Trophoblast cell (in vitro differentiated cells and primary cell): ENCODE results near the gene WDR82.

Experiments used
- DNase-seq, 2 donors: peaks; one replicate each; pipeline ENCODE4 v3.0.0-alpha.2; 2016
- H2AFZ ChIP-seq: 2 replicates; pipeline ENCODE4 v1.6.1; 2013; ENCODE audit warnings: low read length, moderate library complexity, mild to moderate bottlenecking; ENCODE audit not compliant: insufficient read depth, poor library complexity
- H2AK5ac ChIP-seq: 2 replicates; pipeline ENCODE4 v1.6.1; 2013; ENCODE audit warnings: mild to moderate bottlenecking, low read length
- H2BK120ac ChIP-seq: 2 replicates; pipeline ENCODE4 v1.6.1; 2013; ENCODE audit warnings: low read length, mild to moderate bottlenecking, moderate library complexity; ENCODE audit not compliant: insufficient read depth, poor library complexity
- H2BK12ac ChIP-seq: 2 replicates; pipeline ENCODE4 v1.6.1; 2013; ENCODE audit warnings: mild to moderate bottlenecking, low read length, moderate library complexity
- H2BK5ac ChIP-seq: 2 replicates; pipeline ENCODE4 v1.6.1; 2013; ENCODE audit warnings: low read length, low read depth, moderate library complexity, mild to moderate bottlenecking; ENCODE audit not compliant: poor library complexity
- H3K14ac ChIP-seq: 2 replicates; pipeline ENCODE4 v1.6.1; 2013; ENCODE audit warnings: mild to moderate bottlenecking, low read length
- H3K18ac ChIP-seq: 2 replicates; pipeline ENCODE4 v1.6.1; 2013; ENCODE audit warnings: mild to moderate bottlenecking, low read length
- H3K23ac ChIP-seq: 2 replicates; pipeline ENCODE4 v1.6.1; 2013; ENCODE audit warnings: low read length
- H3K27ac ChIP-seq: 2 replicates; pipeline ENCODE4 v1.5.1; 2013; ENCODE audit warnings: low read depth, mild to moderate bottlenecking, inconsistent platforms, low read length, moderate library complexity
- H3K27me3 ChIP-seq: 2 replicates; pipeline ENCODE4 v1.6.1; 2013; ENCODE audit warnings: inconsistent platforms, mild to moderate bottlenecking, low read length, moderate library complexity; ENCODE audit not compliant: insufficient read depth
- H3K36me3 ChIP-seq, 2 experiments: 1 replicate in 1 of 2; 2 replicates in 1 of 2; pipeline ENCODE4 v1.6.1; 2013; ENCODE audit warnings: low read length in 2 of 2, mild to moderate bottlenecking in 2 of 2, moderate library complexity in 1 of 2; ENCODE audit not compliant: insufficient read depth in 2 of 2, control insufficient read depth in 1 of 2
- H3K4ac ChIP-seq: 2 replicates; pipeline ENCODE4 v1.6.1; 2013; ENCODE audit warnings: low read depth, mild to moderate bottlenecking, low read length, moderate library complexity
- H3K4me1 ChIP-seq, 2 experiments: 1 replicate in 1 of 2; 2 replicates in 1 of 2; pipeline ENCODE4 v1.6.1; 2013; ENCODE audit warnings: low read length in 2 of 2, mild to moderate bottlenecking in 2 of 2, moderate library complexity in 1 of 2; ENCODE audit not compliant: insufficient read depth in 2 of 2, control insufficient read depth in 1 of 2
- H3K4me2 ChIP-seq: 2 replicates; pipeline ENCODE4 v1.6.1; 2013; ENCODE audit warnings: inconsistent platforms, mild to moderate bottlenecking, low read length, moderate library complexity
- H3K4me3 ChIP-seq: 2 replicates; pipeline ENCODE4 v1.5.1; 2013; ENCODE audit warnings: mild to moderate bottlenecking, low read depth, low read length, inconsistent platforms
- H3K79me1 ChIP-seq: one replicate; pipeline ENCODE4 v1.6.1; 2013; ENCODE audit warnings: low read length
- H3K79me2 ChIP-seq: 2 replicates; pipeline ENCODE4 v1.6.1; 2013; ENCODE audit warnings: low read length, mild to moderate bottlenecking; ENCODE audit not compliant: control insufficient read depth, insufficient read depth, poor library complexity
- H3K9ac ChIP-seq: 2 replicates; pipeline ENCODE4 v1.6.1; 2013; ENCODE audit warnings: mild to moderate bottlenecking, low read length
- H3K9me3 ChIP-seq: 2 replicates; pipeline ENCODE4 v1.6.1; 2013; ENCODE audit warnings: low read depth, mild to moderate bottlenecking, control low read depth, inconsistent platforms, low read length; ENCODE audit not compliant: insufficient read depth
- H4K12ac ChIP-seq: 2 replicates; pipeline ENCODE4 v1.6.1; 2013; ENCODE audit warnings: low read depth, mild to moderate bottlenecking, low read length, moderate library complexity
- H4K8ac ChIP-seq: 2 replicates; pipeline ENCODE4 v1.6.1; 2013; ENCODE audit warnings: low read depth, mild to moderate bottlenecking, low read length, moderate library complexity
- H4K91ac ChIP-seq: one replicate; pipeline ENCODE4 v1.6.1; 2013; ENCODE audit warnings: low read depth, mild to moderate bottlenecking, low read length, moderate library complexity
- WGBS: extraction: QIAGEN DNeasy Blood & Tissue Kit; methylation state at CpG from one replicate; pipeline ENCODE4 v1.1.7; 2013; ENCODE audit warnings: missing lambda C conversion rate; ENCODE audit not compliant: insufficient read length, insufficient coverage; ENCODE audit errors: extremely low coverage; 5-methylcytosine and 5-hydroxymethylcytosine counted together

The WDR82 gene

DNA sequence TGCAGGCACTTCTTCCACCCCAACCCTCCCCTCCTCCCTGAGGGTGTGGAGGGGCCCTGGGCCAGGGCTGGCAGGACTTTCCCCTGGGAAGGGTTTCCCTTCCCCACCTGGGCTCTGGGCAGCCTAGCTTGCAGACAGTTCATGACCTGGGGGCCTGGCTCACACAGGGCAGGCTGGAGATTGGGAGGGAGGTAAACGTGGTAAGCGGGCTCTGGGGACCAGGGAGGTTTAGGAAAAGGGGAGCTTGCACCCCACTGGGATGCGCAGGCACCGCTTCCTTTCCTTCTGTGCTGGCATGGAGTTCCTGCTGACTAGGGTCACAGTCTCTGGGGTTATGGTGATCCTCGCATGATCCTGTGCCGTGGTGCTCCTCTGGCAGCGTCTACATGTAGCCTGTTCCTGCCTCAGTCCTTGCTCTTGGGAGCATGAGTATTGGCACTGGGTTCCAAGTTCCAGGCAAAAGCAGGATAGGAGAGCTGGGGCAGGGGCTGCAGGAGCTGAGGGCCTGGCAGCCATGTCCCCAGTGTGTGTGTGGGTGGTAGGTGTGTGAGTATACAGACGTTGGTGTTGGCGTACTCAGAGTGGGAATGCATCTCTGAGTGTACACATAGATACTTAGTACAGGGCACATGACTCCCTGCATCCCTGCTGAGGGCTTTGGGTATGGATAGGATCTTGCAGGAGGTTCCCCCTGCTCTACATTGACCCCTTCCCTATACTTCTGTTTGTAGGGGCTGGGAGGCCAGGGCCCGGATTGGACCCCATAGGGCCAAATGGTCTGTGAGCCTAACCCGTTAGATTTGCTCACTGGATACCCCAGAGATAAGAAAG, 16.1 kb upstream of the WDR82 start:
- no peak for DNase-seq
- no peak overlapping the region for H3K4ac ChIP-seq
- H3K79me2 ChIP-seq: no peaks in the 10 kb centered on the region
- no peak overlapping the region for H3K9ac ChIP-seq
- H4K91ac ChIP-seq: no peak overlapping the region
- H3K14ac ChIP-seq: no peak overlapping the region
- no peak overlapping the region for H2BK120ac ChIP-seq
- H4K8ac ChIP-seq: no peak overlapping the region
- no peak overlapping the region for H3K23ac ChIP-seq
- H2AFZ ChIP-seq: no peak overlapping the region
- no peak overlapping the region for H2BK5ac ChIP-seq
- no peak overlapping the region for H4K12ac ChIP-seq
- no peaks in the 10 kb centered on the region for H3K27me3 ChIP-seq
- no peak overlapping the region for H3K4me2 ChIP-seq
- no peaks in the 10 kb centered on the region for H3K9me3 ChIP-seq
- no CpG with 5 or more reads among the region's 11 CpGs for WGBS
- no peak overlapping the region for H2BK12ac ChIP-seq
- H3K18ac ChIP-seq: no peak overlapping the region
- H3K4me3 ChIP-seq: no peak overlapping the region
- H3K36me3 ChIP-seq: peaks cover 2 to 10% of the 10 kb centered on the region in 2 experiments
- peaks cover 10 to 11% of the 10 kb centered on the region in 2 experiments for H3K4me1 ChIP-seq
- H3K27ac ChIP-seq: no peak overlapping the region
- H2AK5ac ChIP-seq: no peak overlapping the region
- peaks cover 4% of the 10 kb centered on the region for H3K79me1 ChIP-seq

DNA sequence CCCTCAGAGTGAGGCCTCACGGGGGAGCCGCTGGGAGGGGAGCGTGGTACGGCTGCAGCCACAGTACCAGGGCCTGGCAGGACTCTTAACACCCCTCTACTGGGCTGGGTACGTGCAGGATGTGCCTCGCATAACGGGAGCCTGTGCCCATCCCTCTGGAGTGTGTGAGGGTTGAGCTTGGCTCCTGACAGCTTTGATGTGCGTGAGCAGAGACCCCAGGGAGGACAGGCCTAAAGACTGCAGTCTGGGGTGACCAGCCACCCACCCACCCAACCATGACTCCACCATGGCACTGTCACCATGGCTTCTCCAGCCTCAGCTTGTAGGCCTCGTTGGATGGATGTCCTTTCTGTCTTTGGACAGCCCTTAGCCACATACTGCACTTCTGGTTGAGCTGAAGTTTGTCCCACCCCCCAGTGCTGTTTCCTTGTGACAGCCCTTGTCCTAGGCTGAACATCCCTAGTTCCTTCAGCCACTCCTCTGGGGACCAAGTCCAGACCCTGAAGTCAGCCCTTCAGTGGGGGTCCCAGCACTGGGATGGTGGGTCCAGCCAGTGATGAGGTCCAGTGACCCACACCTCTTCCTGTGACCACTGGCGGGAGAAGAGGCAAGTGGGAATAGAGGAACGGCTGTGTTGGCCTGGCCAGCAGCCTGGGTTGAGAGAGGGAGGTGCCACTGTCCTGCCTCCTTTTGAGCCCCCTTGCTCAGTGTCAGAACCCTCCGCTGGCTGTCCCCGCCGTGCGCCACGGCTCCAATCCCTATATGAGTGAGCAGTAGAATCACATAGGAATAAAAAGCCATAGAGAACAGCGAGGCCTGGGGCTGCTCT, 15.3 kb upstream of the WDR82 start:
- Histone ChIP-seq H3K14ac (no peak overlapping the region), H3K23ac (no peak overlapping the region), H3K27me3 (no peaks in the 10 kb centered on the region), H3K9me3 (no peaks in the 10 kb centered on the region), H3K36me3 (peaks cover 2 to 10% of the 10 kb centered on the region in 2 experiments), H3K27ac (no peak overlapping the region), H3K4ac (no peak overlapping the region), H3K9ac (no peak overlapping the region), H2BK12ac (no peak overlapping the region), H3K4me1 (peaks cover 3 to 8% of the 10 kb centered on the region in 2 experiments), H4K12ac (no peak overlapping the region), H2AFZ (no peak overlapping the region), H3K4me3 (no peak overlapping the region), H4K91ac (no peak overlapping the region), H3K4me2 (no peak overlapping the region), H2BK5ac (no peak overlapping the region), H3K18ac (no peak overlapping the region), H2BK120ac (no peak overlapping the region), H2AK5ac (no peak overlapping the region), H4K8ac (no peak overlapping the region), H3K79me2 (no peaks in the 10 kb centered on the region), H3K79me1 (peaks cover 3% of the 10 kb centered on the region)
- no CpG with 5 or more reads among the region's 17 CpGs for WGBS
- no peak for DNase-seq

DNA sequence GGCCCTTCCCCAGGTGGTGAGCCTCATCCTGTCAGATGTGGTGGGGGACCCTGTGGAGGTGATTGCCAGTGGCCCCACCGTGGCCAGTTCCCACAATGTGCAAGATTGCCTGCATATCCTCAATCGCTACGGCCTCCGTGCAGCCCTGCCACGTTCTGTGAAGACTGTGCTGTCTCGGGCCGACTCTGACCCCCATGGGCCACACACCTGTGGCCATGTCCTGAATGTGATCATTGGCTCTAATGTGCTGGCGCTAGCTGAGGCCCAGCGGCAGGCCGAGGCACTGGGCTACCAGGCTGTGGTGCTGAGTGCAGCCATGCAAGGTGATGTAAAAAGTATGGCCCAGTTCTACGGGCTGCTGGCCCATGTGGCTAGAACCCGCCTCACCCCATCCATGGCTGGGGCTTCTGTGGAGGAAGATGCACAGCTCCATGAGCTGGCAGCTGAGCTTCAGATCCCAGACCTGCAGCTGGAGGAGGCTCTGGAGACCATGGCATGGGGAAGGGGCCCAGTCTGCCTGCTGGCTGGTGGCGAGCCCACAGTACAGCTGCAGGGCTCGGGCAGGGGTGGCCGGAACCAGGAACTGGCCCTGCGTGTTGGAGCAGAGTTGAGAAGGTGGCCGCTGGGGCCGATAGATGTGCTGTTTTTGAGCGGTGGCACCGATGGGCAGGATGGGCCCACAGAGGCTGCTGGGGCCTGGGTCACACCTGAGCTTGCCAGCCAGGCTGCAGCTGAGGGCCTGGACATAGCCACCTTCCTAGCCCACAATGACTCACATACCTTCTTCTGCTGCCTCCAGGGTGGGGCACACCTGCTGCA, 14.0 kb upstream of the WDR82 start:
- H3K4me2 ChIP-seq: no peak overlapping the region
- H2BK5ac ChIP-seq: no peak overlapping the region
- no peak overlapping the region for H4K8ac ChIP-seq
- H3K4ac ChIP-seq: no peak overlapping the region
- H3K79me1 ChIP-seq: peaks cover 2% of the 10 kb centered on the region
- peaks cover 2 to 10% of the 10 kb centered on the region in 2 experiments for H3K36me3 ChIP-seq
- no peak overlapping the region for H3K18ac ChIP-seq
- H3K9ac ChIP-seq: no peak overlapping the region
- no peaks in the 10 kb centered on the region for H3K27me3 ChIP-seq
- no peak overlapping the region for H2BK120ac ChIP-seq
- H3K79me2 ChIP-seq: peaks cover 2% of the 10 kb centered on the region
- no peak overlapping the region for H3K4me3 ChIP-seq
- no peak for DNase-seq
- H4K12ac ChIP-seq: no peak overlapping the region
- H3K14ac ChIP-seq: no peak overlapping the region
- H4K91ac ChIP-seq: no peak overlapping the region
- WGBS: no CpG with 5 or more reads among the region's 20 CpGs
- no peak overlapping the region for H2BK12ac ChIP-seq
- no peak overlapping the region for H2AK5ac ChIP-seq
- no peak overlapping the region for H2AFZ ChIP-seq
- no peak overlapping the region for H3K27ac ChIP-seq
- no peak overlapping the region for H3K23ac ChIP-seq
- peaks cover 3 to 5% of the 10 kb centered on the region in 2 experiments for H3K4me1 ChIP-seq
- H3K9me3 ChIP-seq: no peaks in the 10 kb centered on the region

DNA sequence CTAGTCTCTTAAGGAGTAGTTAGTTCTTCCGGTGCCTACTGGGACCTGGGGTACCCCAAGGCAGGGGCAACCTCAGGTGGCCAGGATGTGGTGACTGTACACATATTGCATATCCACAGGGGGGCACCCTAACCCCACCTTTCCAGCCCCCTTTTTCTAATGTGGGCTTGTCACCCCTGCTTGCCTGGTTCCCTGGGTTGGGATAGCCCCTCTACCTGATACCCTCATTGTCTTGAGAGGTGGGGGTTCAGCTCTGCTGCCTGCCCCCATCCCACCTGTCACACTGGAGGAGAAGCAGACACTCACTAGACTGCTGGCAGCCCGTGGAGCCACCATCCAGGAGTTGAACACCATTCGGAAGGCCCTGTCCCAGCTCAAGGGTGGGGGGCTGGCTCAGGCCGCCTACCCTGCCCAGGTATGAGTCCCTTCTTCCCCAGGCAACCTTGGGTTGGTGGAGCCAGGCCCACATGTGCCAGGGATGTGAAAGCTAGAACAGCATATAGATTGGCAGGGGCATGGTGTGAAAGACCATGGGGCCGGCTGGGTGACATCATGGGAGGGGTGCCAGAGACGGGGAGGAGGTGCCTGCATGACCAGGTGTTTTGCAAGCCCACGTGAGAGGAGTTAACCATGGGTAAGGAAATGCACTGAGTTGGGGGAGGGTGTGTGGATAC, 13.2 kb upstream of the WDR82 start:
- DNase-seq: no peak

More for the DNA sequence above, 13.2 kb upstream of the WDR82 start:
- Histone ChIP-seq H2BK12ac (no peak overlapping the region), H3K9me3 (no peaks in the 10 kb centered on the region), H3K4me2 (no peak overlapping the region), H3K27ac (no peak overlapping the region), H2AFZ (no peak overlapping the region), H3K4me1 (peaks cover 8 to 9% of the 10 kb centered on the region in 2 experiments), H2AK5ac (no peak overlapping the region), H4K91ac (no peak overlapping the region), H4K8ac (no peak overlapping the region), H3K79me1 (peaks cover 2% of the 10 kb centered on the region), H3K23ac (no peak overlapping the region), H4K12ac (no peak overlapping the region), H3K27me3 (no peaks in the 10 kb centered on the region), H3K36me3 (peaks cover 2 to 10% of the 10 kb centered on the region in 2 experiments), H3K9ac (no peak overlapping the region), H3K4ac (no peak overlapping the region), H3K4me3 (no peak overlapping the region), H3K18ac (no peak overlapping the region), H2BK5ac (no peak overlapping the region), H3K14ac (no peak overlapping the region), H2BK120ac (no peak overlapping the region), H3K79me2 (peaks cover 2% of the 10 kb centered on the region)
- no CpG with 5 or more reads among the region's 7 CpGs for WGBS
